Measurements from ENCODE around the gene STK32C. TPM values are rescaled to one million over a fixed set of nuclear protein-coding genes. Genes with fewer than 3 reads are reported as not detected.

The STK32C gene
- total RNA-seq, 3 donors from 2014 or later: 5.6 to 12.8 (median 11.7) TPM

DNA sequence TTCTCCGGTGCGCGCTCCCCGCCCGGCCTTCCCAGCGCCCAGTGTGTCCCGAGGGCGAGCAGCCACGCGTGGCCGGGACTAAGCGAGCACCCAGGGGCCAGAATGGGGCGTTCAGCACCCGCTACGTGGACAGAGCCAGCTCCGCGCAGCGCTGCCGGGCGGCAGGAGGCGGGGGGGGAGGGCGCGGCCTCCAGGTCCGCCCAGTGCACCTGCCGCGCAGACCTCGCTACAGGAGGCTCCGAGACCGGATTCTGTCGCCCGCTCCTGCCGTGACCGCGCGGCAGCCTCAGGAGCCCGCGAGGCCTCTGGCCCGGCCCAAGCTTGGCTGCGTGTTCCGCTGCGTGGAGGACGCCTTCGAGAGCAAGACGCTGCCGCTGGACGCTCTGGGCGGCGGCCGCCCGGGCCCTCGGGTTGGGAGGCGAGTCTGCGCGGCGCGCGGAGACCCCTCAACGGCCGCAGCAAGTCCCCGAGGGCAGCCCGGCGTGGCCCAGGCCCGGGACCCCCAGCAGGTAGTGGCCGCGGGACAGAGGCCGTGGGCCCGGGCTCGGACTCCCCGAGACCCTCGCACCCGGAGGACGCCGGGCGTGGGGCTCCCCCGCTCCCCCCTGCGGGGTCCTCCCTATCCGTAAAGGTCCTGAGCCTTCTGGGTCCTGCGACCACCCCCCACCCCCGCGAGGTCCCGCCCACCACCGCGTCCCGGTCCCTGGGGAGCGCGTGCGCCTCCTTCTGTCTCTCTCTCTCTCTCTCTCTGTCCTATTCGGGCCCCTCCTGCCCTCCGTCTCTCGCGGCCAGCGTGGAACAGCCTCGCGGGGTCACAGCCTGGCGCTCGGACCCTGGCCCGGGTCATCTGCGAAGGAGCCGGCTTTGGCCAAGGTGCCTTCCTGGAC lies 121.9 kb downstream of the STK32C start:
- Histone ChIP-seq H3K4me3 (peak overlapping the region; percentile 17 to 69 (median 49)), H3K27ac (no peak overlapping the region), H3K9me3 (no peaks in the 10 kb centered on the region), H3K36me3 (no peaks in the 10 kb centered on the region), H3K27me3 (peaks cover 19 to 37% of the 10 kb centered on the region in 2 donors), H3K4me1 (peaks cover 3 to 14% of the 10 kb centered on the region in 2 donors)
- TF ChIP-seq POLR2AphosphoS5 (IDR thresholded peaks at IDR 0.05) (no peak), CTCF (IDR thresholded peaks at IDR 0.05) (no peak), POLR2A (IDR thresholded peaks at IDR 0.05) (no peak)
- DNase-seq (ENCODE audit: low spot score in 2 of 2): no peak
- intact Hi-C loops (cut with DNase I; ENCODE audit: low total_unique reads): no loop called here

DNA sequence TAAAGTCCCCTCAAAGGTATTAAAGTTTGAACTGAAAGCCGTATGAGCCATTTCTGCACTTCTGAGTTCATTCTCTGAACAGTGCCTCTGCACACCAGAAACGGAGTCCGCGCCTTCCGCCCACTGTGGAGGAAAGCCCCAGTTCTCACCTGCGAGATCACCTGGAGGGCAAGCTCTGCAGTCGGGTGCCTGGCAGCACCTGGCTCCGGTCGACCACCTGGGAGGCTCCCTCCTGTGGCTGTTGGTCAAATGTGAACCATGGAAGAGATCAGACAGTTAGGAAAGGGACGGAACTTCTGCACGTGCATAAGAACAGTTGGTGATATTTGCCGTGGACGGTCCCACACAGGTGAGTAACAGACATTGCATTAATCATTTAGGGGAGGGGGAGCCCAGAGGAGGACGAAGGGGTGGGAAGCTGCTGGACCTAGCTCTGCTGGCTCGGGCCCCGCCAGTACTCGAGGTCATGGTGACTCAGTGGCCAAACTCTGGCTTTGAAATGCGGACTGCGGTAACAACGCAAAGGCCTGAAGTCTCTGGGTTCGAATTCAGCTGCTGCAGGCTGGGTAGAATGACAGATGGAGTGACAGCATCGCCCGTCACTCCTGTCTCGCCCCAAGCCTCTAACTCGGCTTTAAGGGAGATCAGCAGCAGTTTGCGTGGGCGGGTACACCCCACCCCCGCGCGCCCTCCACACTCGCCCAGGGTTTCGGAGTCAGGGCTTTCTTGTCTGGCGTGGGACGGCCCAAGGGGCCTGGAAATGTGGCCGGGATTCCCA lies 122.7 kb downstream of the STK32C start:
- no peak overlapping the region for H3K27ac ChIP-seq
- peaks cover 3 to 14% of the 10 kb centered on the region in 2 donors for H3K4me1 ChIP-seq
- H3K36me3 ChIP-seq: no peaks in the 10 kb centered on the region
- intact Hi-C loops (cut with DNase I; ENCODE audit: low total_unique reads): no loop called here
- H3K4me3 ChIP-seq: peak overlapping the region in 1 of 3 donors; percentile 69
- no peaks in the 10 kb centered on the region for H3K9me3 ChIP-seq
- no peak for DNase-seq (ENCODE audit: low spot score in 2 of 2)
- TF ChIP-seq CTCF (IDR thresholded peaks at IDR 0.05): no peak
- no peak for TF ChIP-seq POLR2A (IDR thresholded peaks at IDR 0.05)
- TF ChIP-seq POLR2AphosphoS5 (IDR thresholded peaks at IDR 0.05): no peak
- peaks cover 19 to 37% of the 10 kb centered on the region in 2 donors for H3K27me3 ChIP-seq

- Histone ChIP-seq H3K27me3 (peaks cover 19 to 32% of the 10 kb centered on the region in 2 donors), H3K4me3 (no peak overlapping the region), H3K4me1 (peaks cover 3 to 14% of the 10 kb centered on the region in 2 donors), H3K36me3 (no peaks in the 10 kb centered on the region), H3K9me3 (no peaks in the 10 kb centered on the region), H3K27ac (no peak overlapping the region)
- DNase-seq (ENCODE audit: low spot score in 2 of 2): no peak
- intact Hi-C loops (cut with DNase I; ENCODE audit: low total_unique reads): no loop called here
- TF ChIP-seq POLR2AphosphoS5 (IDR thresholded peaks at IDR 0.05) (no peak), POLR2A (IDR thresholded peaks at IDR 0.05) (no peak), CTCF (IDR thresholded peaks at IDR 0.05) (no peak)
Measured at GRCh38 chr10:132183046-132183445, 124.7 kb downstream of the STK32C start.

DNA sequence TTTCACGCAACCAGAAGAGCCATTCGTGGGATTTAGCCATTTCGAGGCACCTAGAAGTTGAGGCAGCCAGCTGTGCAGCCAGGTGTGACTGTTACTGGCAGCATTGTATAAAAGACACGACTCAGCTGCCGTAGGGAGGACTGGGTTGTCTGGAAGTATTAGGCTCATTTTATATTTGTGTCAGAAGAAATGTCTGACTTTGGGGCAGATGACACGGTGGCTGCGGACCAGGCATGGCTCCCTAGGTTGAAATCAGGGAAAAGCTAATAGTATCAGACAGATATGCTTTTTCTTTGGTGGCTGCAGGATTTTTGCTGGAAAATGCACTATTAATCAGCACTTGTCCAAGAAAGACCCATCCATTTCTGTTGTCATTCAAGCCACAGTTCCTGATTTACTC lies 125.2 kb downstream of the STK32C start:
- intact Hi-C loops (cut with DNase I; ENCODE audit: low total_unique reads): no loop called here
- no peak for TF ChIP-seq POLR2A (IDR thresholded peaks at IDR 0.05)
- Histone ChIP-seq H3K36me3 (no peaks in the 10 kb centered on the region), H3K27me3 (peaks cover 17 to 27% of the 10 kb centered on the region in 2 donors), H3K4me1 (peaks cover 3 to 12% of the 10 kb centered on the region in 2 donors), H3K27ac (no peak overlapping the region), H3K9me3 (no peaks in the 10 kb centered on the region), H3K4me3 (no peak overlapping the region)
- no peak for DNase-seq (ENCODE audit: low spot score in 2 of 2)

DNA sequence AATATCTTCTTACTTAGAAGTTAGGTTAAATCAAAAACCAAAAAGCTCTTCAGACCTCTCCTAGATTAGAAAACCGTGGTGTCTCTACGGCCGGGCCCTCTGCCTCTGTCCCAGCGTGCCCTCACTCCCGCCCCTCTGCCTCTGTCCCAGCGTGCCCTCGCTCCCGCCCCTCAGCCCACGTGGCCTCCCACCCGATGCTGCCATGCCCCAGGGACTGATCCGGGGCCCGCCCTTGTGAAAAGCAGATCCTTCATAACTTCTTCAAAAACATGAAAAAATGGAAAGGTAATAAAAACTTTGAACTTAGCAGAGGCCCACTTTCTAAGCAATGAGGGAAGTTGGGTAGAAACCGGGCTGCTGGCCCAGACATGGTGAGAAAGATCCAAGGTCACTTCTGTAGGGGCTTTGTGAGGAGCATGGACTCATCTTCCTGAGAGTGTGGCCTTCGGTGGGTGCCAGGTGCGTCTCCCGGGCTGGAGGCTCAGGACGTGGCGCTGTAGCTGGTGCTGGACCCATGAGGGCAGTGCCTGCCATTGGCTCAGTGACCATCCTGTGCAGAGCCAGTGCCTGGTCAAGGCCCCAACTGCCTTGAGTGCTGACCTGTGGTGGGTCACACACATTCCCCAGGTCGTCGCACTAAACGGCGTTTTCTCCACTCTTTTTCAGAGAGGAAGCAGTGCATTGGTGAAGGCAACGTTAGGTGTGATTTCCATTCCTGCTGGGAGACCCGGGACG lies 125.9 kb downstream of the STK32C start:
- TF ChIP-seq POLR2A (IDR thresholded peaks at IDR 0.05) (no peak), CTCF (IDR thresholded peaks at IDR 0.05) (no peak), POLR2AphosphoS5 (IDR thresholded peaks at IDR 0.05) (no peak)
- intact Hi-C loops (cut with DNase I; ENCODE audit: low total_unique reads): no loop called here
- H3K4me1 ChIP-seq: peaks cover 3 to 9% of the 10 kb centered on the region in 2 donors
- no peak for DNase-seq (ENCODE audit: low spot score in 2 of 2)
- no peak overlapping the region for H3K27ac ChIP-seq
- no peaks in the 10 kb centered on the region for H3K36me3 ChIP-seq
- H3K9me3 ChIP-seq: no peaks in the 10 kb centered on the region
- H3K27me3 ChIP-seq: peaks cover 10 to 20% of the 10 kb centered on the region in 2 donors
- H3K4me3 ChIP-seq: no peak overlapping the region

All from breast epithelium (tissue), 4 donors.